CD4-positive, alpha-beta T cell treated with Interferon gamma for 1 hour (primary cell): ENCODE results near the gene NRXN3.
"Not testable (repeated sequence)": the region's sequence is repeated elsewhere in the genome, so short reads cannot be mapped to it uniquely, and the experiment has no call there.

Experiments used
- DNase-seq: peaks from one replicate; pipeline ENCODE4 v3.0.0-alpha.2; 2020

Gene NRXN3

DNA sequence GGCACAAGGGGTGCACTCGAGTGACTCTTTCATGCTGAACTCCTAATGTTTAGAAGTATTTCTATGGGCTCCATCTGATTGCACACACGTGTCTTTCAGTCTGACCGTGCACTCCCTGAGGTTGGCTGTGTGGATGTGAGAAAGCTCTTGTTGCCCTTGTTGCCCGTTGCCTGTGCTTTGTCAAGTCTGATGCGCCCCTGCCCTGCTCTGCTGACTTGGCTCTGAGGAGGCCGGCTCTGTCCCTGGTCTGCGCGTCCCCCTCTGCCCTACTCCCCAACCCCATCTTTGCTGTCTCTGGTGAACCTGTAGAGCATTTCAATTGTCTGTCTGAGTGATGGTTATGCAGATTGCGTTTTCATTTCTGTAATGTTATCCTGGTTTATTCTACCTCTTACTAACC lies 802.3 kb downstream of the NRXN3 start:
- no peak for DNase-seq

DNA sequence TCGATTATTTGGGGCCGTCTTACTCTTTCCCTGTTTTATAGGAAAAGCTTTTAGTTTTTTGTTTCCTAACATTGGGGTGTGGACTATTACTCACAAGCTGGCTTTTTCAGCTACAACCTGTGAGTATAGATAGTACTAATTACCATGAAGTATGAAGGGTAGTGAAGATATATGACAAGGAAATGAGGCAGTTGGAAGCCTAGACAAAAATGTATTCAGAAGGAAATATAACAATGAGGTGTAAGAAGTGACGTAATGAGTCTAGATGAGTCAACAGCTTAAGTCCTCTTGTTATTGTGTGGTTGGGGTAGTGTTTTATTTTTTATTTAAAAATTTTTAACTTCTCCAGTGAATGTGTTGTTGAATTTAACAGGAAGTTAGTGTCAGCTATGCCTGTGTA lies 804.5 kb downstream of the NRXN3 start:
- no peak for DNase-seq

DNA sequence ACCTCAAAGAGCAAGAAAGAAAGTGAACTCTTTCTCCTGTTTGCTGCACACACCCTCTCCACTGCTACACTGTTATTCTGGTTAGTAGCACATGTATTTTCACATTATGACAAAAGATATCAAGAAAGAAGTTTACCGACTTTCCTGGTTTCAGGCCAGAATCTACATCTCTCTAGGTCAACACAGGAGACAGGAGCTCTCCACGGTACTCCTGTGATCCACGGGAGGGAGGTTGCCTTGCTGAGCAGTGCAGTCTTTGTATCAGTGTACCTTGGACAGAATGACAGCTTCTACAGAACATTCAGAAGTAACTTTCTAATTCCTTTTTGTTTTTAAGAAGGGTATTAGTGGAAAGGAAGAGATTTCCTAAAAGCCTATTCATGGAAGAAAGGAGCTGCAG lies 805.6 kb downstream of the NRXN3 start:
- DNase-seq = no peak

DNA sequence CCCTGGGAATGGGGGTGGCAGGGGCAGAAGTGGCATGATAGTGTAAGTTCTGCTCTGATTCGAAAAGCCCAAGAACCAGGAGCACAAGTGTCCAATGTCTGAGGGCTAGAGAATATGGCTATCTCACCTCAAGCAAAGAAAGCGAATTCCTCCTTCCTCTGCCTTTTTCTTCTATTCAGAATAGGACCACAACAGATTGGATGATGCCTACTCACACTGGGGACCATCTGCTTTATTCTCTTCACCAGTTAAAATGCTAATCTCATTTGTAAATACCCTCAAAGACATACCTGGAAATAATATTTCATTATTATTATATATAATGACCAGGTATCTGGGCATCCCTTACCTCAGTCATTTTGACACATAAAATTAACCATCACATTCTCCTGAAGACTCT lies 808.7 kb downstream of the NRXN3 start:
- DNase-seq = no peak

DNA sequence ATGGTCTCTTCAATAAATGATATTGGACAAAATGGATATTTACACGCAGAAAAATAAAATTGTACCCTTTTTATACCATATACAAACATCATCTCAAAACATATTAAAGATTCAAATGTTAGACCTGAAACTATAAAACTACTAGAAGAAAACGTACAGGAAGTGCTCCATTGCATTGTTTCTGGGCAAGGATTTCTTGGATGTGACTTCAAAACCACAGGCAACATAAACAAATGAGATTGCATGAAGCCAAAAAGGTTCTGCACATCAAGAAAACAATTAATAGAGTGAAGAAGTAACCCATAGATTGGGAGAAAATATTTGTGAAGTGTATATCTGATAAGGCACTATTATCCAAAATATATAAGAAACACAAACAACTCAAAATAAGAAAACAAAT lies 812.4 kb downstream of the NRXN3 start:
- no peak for DNase-seq

DNA sequence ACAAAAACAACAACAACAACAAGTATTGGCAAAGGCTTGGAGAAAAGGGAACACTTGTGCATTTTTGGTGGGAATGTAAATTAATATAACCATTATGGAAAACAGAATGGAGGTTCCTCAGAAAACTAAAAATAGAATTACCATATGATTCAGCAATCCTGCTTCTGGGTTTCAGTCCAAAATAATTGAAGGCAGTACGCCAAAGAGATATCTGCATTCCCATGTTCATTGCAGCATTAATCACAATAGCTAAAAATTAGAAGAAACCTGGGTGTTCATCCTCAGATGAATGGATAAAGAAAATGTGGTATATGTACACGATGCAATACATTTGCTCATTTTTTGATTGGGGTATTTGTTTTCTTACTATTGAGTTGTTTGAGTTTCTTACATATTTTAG lies 813.0 kb downstream of the NRXN3 start:
- no peak for DNase-seq

DNA sequence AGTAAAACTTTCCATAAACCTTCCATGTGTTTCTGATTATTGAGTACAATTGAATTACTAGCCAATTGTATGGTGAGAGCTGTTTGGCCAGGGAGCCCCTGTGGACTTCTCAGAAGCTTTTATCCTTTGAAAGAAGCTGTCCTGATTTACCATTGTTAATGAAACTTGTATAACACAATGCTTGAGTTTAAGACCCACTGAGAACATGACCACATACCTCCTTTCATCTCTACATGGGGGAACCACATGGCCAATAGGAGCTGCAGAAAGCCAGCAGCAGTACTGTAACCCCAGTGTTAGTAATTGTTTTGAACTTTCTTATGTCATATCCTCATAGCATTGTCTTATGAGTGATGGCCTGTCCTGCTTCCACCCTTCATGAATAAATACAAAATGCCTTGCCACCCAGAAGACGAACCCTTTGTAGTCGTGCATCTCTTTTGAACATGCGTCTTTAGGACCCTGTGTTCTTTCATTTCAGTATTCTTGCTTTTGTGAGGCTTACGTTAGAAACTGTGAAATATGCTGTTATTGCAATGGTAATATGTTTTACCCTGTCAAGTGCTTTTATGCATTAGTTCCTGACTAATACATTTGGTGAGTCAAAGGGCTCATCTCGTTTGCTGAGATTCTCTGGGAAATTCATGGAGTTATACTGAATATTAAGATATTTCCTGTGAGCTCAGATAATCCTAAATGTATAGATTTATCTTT lies 815.7 kb downstream of the NRXN3 start:
- no peak for DNase-seq

DNA sequence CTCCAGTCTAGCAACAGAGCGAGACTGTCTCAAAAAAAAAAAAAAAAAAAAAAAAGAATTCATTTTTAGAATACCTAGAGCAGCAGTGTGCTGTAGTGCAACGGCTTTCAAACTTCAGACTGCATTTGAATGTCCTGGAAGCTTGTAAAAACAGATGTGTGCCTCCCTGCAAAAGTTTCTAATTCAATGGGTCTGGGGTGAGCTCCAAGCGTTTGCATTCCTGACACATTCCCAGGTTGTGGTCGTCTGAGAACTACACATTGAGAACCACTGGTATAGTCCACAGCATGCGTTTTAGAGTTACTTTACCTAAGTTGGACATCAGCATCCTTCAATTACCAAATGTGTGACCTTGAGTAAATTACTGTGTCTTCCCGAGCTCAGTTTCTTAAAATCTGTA lies 816.8 kb downstream of the NRXN3 start:
- no peak for DNase-seq

DNA sequence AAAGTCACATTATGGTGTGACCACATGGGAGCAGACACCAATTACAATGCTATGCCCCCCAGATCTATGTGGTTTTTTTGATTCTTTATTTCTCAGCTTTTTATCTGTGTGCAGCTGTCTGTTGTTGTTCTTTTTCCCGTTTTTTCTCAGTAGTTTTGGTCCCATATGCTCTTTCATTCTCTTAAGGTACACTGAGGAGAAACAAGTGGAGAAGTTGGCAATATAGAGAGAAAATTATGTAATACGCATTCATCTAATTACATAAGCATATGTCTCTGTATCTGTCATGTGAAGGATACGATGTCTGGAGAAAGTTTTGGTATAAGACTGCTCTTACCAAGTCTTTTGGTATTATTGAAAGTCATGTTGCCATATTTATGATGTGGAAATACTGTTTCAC lies 819.0 kb downstream of the NRXN3 start:
- no peak for DNase-seq

DNA sequence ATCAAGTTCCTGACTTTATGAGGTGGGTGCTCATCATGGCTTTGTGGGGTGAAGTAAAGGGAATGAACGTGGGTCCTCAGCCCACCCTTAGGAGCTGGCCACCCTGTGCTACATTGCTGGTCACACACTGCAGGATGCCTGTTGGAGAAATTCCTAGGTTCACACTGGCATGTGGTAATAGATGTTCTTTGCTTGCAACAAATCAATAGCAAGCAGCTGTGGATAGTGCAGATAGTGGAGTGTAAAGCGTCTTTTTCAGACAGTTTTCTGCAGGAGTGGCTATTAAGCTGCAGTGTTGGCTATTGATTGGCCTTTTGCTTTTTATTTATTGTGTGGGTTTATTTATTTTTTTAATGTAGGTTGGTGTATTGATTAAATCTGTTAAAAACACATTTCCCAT lies 822.7 kb downstream of the NRXN3 start:
- DNase-seq = no peak

DNA sequence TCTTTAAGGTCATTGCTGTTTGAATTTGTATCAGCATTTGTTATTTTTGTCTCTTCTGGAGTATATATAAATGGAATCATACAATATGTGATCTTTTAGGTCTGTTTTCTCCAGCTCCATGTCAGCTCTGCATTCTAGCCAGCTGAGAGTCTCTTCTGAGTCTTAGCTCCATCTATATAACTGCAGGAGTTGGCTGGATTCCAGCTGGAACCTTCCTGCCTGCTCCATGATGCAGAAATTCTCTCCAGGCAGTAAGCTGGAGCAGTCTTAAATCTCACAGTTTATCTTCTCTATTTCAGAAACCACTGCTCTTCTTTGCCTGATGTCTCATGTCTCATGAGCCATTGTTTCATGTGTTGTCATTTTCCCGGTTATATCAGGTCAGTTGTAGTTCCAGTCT lies 827.6 kb downstream of the NRXN3 start:
- DNase-seq = no peak

DNA sequence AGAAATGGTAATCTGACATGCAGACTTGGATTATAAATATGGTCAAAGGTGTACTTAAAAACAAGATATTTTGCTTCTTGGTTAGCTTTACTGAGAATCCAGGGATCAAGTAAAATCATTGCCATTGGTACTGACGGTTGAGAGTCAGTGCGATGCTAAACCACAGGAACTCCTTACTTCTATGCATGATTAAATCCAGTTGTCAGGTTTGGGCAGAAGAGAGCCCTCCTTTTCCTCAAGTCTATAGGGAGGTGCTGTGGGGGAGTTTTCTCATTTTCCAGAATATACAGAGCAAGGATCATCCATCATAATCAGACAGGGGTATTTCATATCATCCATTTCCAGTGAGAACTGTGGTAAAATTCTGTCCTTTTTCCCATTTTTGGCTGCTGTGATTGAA lies 839.1 kb downstream of the NRXN3 start:
- DNase-seq = no peak

DNA sequence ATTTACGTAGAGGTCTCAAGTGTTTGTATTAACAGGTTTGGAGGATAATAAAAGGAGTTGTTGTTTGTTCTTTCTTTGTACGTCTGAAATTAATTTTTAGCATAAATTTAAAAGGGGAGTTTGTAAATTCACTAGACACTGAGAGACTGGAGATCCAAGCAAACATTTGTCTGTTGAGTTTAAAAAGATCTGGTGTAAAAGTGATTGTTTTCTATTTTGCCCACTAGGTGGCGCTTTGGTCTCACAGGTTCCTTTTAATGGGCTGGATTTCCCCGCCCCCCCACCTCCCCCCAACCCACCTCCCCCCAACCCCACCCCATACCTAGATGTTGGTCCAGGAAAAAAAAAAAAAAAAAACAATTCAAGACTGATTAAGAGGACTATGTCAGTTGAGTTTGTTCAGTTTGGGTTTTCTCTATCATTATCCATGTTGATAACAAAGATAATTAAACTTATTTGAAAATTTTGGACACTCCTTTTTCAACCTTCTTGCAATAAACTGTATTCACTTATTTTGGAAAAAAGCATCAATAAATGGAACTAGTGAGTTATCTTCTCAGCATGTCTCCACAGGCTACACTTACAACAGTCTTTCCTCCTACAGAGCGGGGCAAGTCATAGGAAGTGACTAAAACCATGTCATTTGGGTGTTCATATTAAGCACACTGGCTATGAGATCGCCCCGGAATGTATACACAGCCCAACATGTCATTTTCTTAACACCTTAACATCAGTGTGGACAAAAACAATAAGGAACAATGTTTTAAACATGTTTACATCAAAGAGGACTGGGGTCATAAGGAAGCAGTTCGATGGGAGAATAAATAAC lies 841.1 kb downstream of the NRXN3 start:
- DNase-seq = no peak

DNA sequence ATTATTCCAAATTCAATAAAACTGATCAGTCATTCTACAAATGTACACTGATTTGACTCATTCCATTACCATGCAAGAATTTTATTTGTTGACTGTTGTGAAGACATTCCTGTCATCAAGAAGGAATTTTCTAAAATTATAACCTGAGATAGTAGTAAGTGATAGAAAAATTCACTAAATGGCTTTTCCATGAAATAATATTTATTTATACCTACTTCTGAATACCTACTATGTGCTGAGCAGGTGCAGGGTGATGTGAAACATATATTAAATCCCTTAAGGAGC lies 841.7 kb downstream of the NRXN3 start:
- DNase-seq = no peak

DNA sequence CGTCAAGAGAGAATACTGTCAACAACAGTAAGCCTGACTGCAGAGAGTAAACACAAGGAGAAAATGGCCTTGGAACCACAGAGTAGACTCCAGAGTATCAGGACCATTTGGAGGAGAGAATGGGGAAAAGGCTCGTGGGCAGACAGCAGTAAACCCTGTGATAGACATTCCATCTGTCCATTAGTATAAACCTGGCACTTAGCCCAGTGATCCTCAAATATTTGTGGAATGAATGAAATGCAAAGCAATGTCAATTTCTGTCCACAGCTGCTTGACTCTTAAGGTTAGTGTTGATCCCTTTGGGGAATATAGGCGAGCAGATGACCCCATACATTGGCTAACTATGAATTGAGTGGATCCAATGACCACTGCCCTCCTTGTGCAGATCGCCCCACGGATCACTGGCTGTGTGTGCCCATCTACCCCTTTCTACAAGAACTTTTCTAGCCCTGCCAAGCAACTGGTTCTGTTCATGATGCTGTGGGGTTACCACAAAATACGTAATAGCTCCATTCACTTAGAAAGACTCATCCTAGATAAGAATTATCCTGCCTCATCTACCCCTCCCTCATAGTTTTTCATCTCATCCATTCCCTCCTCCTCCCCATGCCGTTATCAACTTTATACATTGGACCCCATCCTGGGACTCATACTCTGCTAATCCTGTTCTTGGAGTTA lies 846.8 kb downstream of the NRXN3 start:
- no peak for DNase-seq

DNA sequence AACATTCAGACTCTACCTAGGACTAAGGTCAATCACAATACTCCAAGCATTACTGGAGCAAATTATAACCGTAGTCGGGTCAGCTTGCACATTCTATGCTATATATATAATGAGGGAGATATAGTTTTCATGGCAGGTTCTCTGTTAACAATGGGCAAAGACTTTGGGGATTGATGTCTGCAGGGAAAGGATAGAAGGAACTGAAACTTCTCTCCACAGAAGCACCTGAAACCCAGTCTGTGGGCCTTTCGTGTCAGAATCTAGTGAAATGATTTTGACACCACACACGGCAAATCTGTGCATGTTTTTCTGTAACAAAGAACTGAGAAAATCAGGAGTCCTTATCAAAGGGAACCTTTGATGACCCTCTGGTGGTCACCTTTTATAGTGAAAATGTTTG lies 847.4 kb downstream of the NRXN3 start:
- no peak for DNase-seq

DNA sequence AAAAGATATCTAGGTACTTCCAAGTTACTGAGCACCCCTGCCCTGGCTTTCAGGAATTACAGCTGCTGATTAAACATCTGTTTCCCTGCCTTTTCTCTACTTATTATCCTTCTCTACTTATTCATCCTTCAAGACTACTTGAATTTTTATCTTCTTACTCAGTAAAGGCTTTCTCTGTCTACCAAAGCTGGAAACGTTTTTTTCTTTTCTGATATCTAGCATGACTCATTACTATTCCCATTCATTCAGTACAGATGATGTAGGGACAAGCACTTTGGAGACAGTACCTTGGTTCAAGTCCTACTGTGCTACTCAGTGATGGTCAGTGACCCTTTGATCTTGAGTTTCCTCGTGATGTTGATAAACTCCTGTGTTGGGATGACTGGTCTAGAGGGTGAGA lies 848.7 kb downstream of the NRXN3 start:
- no peak for DNase-seq

DNA sequence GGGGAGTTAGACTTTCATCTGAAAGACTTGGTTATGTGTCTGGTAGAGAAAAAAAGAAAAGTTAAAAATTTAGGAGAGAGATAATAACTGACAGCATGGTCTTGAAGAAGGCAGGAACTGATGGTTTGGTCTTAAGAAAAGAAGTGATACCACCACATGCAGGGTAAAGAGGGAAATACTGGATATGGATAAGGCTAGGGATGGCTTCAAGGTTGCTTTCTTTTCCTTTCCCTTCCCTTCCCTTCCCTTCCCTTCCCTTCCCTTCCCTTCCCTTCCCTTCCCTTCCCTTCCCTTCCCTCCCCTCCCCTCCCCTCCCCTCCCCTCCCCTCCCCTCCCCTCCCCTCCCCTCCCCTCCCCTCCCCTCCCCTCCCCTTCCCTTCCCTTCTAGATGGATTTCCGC lies 849.7 kb downstream of the NRXN3 start:
- not testable (repeated sequence) for DNase-seq

DNA sequence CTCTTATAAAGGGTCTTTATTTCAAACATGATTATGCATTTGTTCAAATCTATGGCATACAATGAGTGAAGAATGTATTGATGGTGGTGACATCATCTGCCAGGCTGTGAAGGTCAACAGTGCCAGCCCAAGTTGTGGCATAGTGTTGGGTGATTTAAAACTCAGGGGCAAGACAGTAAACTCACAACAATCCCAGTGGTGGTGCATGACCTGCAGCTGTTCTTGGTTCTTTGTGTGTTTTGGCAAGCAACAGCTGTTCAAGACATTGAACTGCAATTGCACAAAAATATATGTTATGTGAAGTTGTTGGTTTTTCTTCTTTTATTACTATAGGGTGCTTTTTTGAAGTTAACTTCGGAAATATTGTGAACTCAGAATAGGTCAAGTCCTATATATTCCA lies 851.6 kb downstream of the NRXN3 start:
- no peak for DNase-seq

DNA sequence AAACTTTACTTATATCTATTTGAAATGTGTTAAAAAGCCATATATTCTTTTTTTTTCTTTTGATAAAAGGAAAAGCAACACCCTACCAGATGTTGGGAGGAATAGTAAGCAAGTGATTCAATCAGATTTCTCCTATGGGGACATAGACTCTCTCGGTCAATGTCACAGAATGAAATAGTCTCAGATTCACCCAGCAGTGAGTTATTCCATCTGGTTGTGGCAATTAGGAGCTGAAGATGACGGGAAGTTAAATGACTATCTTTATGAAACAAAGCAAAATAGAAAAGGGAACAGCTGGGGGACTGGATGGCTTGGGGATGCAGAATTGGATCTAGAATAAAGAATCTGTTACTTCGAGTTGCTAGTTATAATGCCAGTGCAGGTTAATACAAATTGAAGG lies 857.0 kb downstream of the NRXN3 start:
- no peak for DNase-seq

DNA sequence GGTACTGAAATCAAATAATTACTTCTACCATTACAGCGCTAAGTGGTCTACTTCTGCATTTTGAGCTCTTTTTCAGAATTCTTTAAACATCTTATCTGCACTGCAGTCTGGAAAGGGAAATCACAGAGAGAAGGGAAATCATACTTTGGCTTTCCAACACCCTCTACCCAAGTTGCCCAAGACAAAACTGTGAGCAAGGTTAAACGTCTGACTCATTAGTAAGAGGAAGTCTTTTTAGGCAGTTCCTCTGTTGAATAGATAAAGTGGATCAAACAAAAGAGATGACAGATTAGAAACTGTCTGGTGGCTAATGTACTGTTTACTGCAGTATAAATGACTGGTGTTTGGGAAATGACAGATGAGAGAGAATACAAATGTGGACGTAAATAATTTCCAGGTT lies 858.1 kb downstream of the NRXN3 start:
- no peak for DNase-seq

DNA sequence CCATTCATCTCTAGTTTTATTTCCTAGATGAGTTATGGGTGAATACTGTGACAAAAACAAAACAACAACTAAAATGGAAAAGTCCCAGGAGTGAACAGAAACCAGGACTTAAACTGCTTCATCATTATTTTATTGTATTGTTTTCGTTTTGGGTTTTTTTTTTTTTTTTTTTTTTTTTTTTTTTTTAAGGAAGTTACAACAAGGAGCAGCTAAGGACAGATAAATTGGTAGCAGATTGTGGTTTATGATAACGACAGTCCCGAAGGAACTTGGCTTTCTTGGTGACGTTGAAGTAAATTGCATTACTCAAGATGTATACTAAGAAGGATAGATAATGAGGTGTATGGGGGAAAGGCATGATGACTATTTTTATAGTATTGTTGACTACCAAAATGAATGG lies 866.3 kb downstream of the NRXN3 start:
- DNase-seq = no peak

DNA sequence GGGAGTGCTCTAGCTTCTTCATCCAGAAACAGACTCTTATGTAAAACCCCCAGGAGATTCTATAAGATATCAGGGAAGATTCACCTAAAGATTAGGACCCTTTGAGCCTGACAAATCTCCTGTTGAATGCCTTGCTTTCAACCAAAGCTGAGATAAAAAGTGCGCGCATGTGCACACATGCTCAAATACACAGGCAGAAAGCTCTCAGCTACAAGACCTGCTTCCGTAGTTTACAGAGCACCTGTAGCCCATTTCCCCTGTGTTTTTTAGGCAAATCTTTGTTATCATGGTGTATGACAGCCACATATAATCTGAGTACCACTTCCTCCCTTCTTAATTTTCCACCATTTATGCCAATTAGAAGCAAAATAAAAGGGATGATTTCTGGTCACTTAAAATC lies 866.9 kb downstream of the NRXN3 start:
- DNase-seq = no peak

DNA sequence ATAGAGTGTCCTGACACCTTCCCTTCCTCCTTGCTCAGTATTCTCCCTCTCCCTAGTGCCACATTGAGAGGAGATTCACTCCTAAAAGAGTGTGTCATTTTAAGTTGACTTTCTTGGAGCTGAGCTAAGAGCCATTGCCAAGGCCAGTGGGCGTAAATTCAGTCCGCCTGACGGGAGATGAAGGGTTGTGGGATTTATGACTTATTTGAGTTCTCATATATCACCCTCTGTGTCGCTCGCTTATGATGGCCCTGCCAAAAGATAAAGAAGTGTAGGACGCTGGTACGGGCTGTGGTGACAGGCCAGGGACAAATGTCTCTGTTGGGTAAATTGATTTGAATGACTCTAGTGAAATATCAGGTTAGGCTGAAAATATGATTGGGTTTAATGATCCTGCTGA lies 867.4 kb downstream of the NRXN3 start:
- no peak for DNase-seq
